Naive thymus-derived CD4-positive, alpha-beta T cell (primary cell): ENCODE data around the gene SMIM31. TPM values are rescaled to one million over a fixed set of nuclear protein-coding genes. Genes with fewer than 3 reads are reported as not detected.
A peak's percentile ranks its signal among the peaks of the same experiment; 100 is the strongest.

Experiments
- ATAC-seq: fragments of 150-1000 bp; cut with Tn5 transposase; 2 replicates; pipeline ENCODE4 v1.10.0; 2021; ENCODE audit warnings: mild to moderate bottlenecking, moderate library complexity
- CTCF ChIA-PET: fragments of 350-600 bp; sonication (Branson Sonifier 250); formaldehyde crosslinking; loops from one replicate; lab custom pipeline; 2021; ENCODE audit warnings: antibody characterized with exemption; lab: Charles Lee
- POLR2A ChIA-PET: fragments of 350-600 bp; sonication (Branson Sonifier 250); formaldehyde crosslinking; loops from one replicate; lab custom pipeline; 2021; ENCODE audit warnings: antibody characterized with exemption, inconsistent platforms; lab: Charles Lee
- DNase-seq, 9 donors: peaks; one replicate each; pipeline versions ENCODE4 v3.0.0 to v3.0.0-alpha.2; 2020 to 2022; ENCODE audit warnings: mixed read lengths in 1 of 9
- H3K27ac ChIP-seq: one replicate; pipeline ENCODE4 v1.7.0; 2013; ENCODE audit warnings: mild to moderate bottlenecking, low read depth, low read length, moderate library complexity
- H3K27me3 ChIP-seq, 2 donors: one replicate each; pipeline ENCODE4 v1.7.0; 2013; ENCODE audit warnings: low read length in 2 of 2, mild to moderate bottlenecking in 2 of 2, moderate library complexity in 2 of 2; ENCODE audit not compliant: control insufficient read depth in 2 of 2, insufficient read depth in 2 of 2
- H3K36me3 ChIP-seq, 3 experiments: 1 replicate in 2 of 3; 2 replicates in 1 of 3; pipeline ENCODE4 v1.7.0; 2013; ENCODE audit warnings: low read length in 3 of 3, mild to moderate bottlenecking in 3 of 3, moderate library complexity in 1 of 3; ENCODE audit not compliant: insufficient read depth in 3 of 3, control insufficient read depth in 2 of 3
- H3K4me1 ChIP-seq, 2 donors: one replicate each; pipeline ENCODE4 v1.7.0; 2013; ENCODE audit warnings: low read length in 2 of 2, mild to moderate bottlenecking in 2 of 2, moderate library complexity in 1 of 2; ENCODE audit not compliant: control insufficient read depth in 2 of 2, insufficient read depth in 2 of 2
- H3K4me3 ChIP-seq: 2 replicates; pipeline ENCODE4 v1.7.0; 2013; ENCODE audit warnings: mild to moderate bottlenecking, low read length
- H3K9me3 ChIP-seq, 3 experiments: 1 replicate in 2 of 3; 2 replicates in 1 of 3; pipeline ENCODE4 v1.7.0; 2013; ENCODE audit warnings: low read length in 3 of 3; ENCODE audit not compliant: control insufficient read depth in 2 of 3
- H3K27ac Mint-ChIP-seq, 9 donors: one replicate each; pipeline ENCODE4 v1.8.0; 2020 to 2022; ENCODE audit warnings: mixed read lengths in 9 of 9, mild to moderate bottlenecking in 8 of 9, moderate library complexity in 5 of 9, inconsistent platforms in 2 of 9
- H3K27me3 Mint-ChIP-seq, 5 donors: one replicate each; pipeline ENCODE4 v1.8.0; 2021 to 2022; ENCODE audit warnings: mixed read lengths in 5 of 5, mild to moderate bottlenecking in 1 of 5
- H3K36me3 Mint-ChIP-seq, 5 donors: one replicate each; pipeline ENCODE4 v1.8.0; 2020 to 2022; ENCODE audit warnings: mixed read lengths in 5 of 5, mild to moderate bottlenecking in 3 of 5, inconsistent platforms in 1 of 5
- H3K4me1 Mint-ChIP-seq, 7 donors: one replicate each; pipeline ENCODE4 v1.8.0; 2020 to 2022; ENCODE audit warnings: mixed read lengths in 7 of 7, mild to moderate bottlenecking in 3 of 7, inconsistent platforms in 1 of 7
- H3K4me3 Mint-ChIP-seq, 10 donors: one replicate each; pipeline ENCODE4 v1.8.0; 2020 to 2022; ENCODE audit warnings: mild to moderate bottlenecking in 10 of 10, mixed read lengths in 10 of 10, moderate library complexity in 6 of 10, inconsistent platforms in 2 of 10
- H3K9me3 Mint-ChIP-seq, 11 donors: one replicate each; pipeline ENCODE4 v1.8.0; 2020 to 2022; ENCODE audit warnings: mixed read lengths in 11 of 11, mild to moderate bottlenecking in 4 of 11, inconsistent platforms in 1 of 11, moderate library complexity in 1 of 11
- intact Hi-C, 2 donors: fragments of 100-400 bp; cut with micrococcal nuclease; formaldehyde crosslinking; loops; one replicate each; pipeline ENCODE4 v1.15.1; 2023
- polyA plus RNA-seq, 2 donors: library from polyadenylated mRNA; unstranded; fragments of 300-500 nt; fragmentation: Illumina TruSeq; gene quantifications; one replicate each; pipeline ENCODE4 v1.2.3, GENCODE V29; 2021
- total RNA-seq, 6 experiments: library from RNA in 5 of 6; stranded (reverse) in 5 of 6; gene quantifications; 1 replicate in 5 of 6; 2 replicates in 1 of 6; pipeline ENCODE4 v1.2.3 and lab custom pipeline; 2021 to 2026

Gene SMIM31
- total and polyA plus RNA-seq, 7 experiments from 2014 or later = not detected

- H3K27me3 Mint-ChIP-seq = peaks cover 10 to 16% (median 15%) of the 10 kb centered on the region in 5 donors
- H3K9me3 ChIP-seq = no peaks in the 10 kb centered on the region
- intact Hi-C loops = loop anchor here (1.0 to 10.0 kb wide), 9 partner anchors 31 to 1250 kb away; no protein-coding TSS in a partner anchor
Observed at GRCh38 chr4:164731827-164732474, 22.0 kb upstream of the SMIM31 start.

GRCh38 chr4:164734484-164734883 lies 19.4 kb upstream of the SMIM31 start:
- Mint-ChIP-seq H3K27me3 (peaks cover 4 to 19% (median 12%) of the 10 kb centered on the region in 5 donors), H3K4me3 (no peak overlapping the region), H3K27ac (no peak overlapping the region), H3K36me3 (no peaks in the 10 kb centered on the region), H3K4me1 (peaks cover 0 to 4% (median 0%) of the 10 kb centered on the region in 7 donors), H3K9me3 (peaks cover 0 to 3% (median 0%) of the 10 kb centered on the region in 11 donors)
- H3K4me3 ChIP-seq = no peak overlapping the region
- no peaks in the 10 kb centered on the region for H3K4me1 ChIP-seq
- no peaks in the 10 kb centered on the region for H3K9me3 ChIP-seq
- H3K36me3 ChIP-seq = no peaks in the 10 kb centered on the region
- H3K27me3 ChIP-seq = no peaks in the 10 kb centered on the region
- ATAC-seq (no peak), DNase-seq (no peak)
- intact Hi-C loops = loop anchor here (5.0 to 10.0 kb wide), 4 partner anchors 363 to 1252 kb away; no protein-coding TSS in a partner anchor
- H3K27ac ChIP-seq = no peak overlapping the region
- ChIA-PET POLR2A (no interaction called here), CTCF (interaction anchor here (5.7 kb wide), 1 partner anchor 1183 kb away, joined by 66 read pairs; no protein-coding TSS in a partner anchor)

More at GRCh38 chr4:164731827-164732474, 22.0 kb upstream of the SMIM31 start:
- Mint-ChIP-seq H3K36me3 (no peaks in the 10 kb centered on the region), H3K27ac (no peak overlapping the region), H3K4me1 (peaks cover 0 to 4% (median 0%) of the 10 kb centered on the region in 7 donors), H3K4me3 (no peak overlapping the region), H3K9me3 (no peaks in the 10 kb centered on the region)
- CTCF ChIA-PET = interaction anchor here (0.6 to 5.7 kb wide), 5 partner anchors 10 to 1515 kb away, joined by 3 to 66 read pairs (median 4); no protein-coding TSS in a partner anchor
- POLR2A ChIA-PET = no interaction called here
- H3K36me3 ChIP-seq = no peaks in the 10 kb centered on the region
- no peak overlapping the region for H3K27ac ChIP-seq
- no peaks in the 10 kb centered on the region for H3K27me3 ChIP-seq
- peak; percentile 58 for ATAC-seq
- peak; percentile 10 to 46 (median 39) for DNase-seq
- H3K4me3 ChIP-seq = no peak overlapping the region
- no peaks in the 10 kb centered on the region for H3K4me1 ChIP-seq

DNA sequence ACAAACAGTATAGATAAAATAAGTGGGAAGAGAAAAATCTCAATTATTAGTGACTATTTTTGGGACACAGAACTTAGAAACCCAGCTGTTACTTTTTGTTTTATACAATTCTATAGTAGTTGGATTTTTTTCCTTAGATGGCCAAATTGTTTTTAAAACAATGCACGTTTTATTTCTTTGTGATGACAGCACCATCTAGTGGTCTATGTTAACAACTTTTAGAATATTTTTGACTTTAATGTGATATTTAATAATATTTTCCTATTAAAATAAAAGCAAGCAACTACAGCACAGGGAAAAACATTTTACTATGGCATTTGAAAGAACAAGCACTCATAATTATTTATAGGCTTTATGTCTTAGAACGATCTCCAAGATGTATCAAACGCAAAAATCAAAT lies 5.6 kb upstream of the SMIM31 start:
- Mint-ChIP-seq H3K4me3 (no peak overlapping the region), H3K36me3 (no peaks in the 10 kb centered on the region), H3K9me3 (peaks cover 0 to 19% (median 6%) of the 10 kb centered on the region in 11 donors), H3K27ac (no peak overlapping the region), H3K4me1 (no peaks in the 10 kb centered on the region), H3K27me3 (peaks cover 0 to 23% (median 9%) of the 10 kb centered on the region in 5 donors)
- DNase-seq (peak in 1 of 9 donors; percentile 8), ATAC-seq (no peak)
- H3K27me3 ChIP-seq = no peaks in the 10 kb centered on the region
- H3K36me3 ChIP-seq = no peaks in the 10 kb centered on the region
- no peak overlapping the region for H3K4me3 ChIP-seq
- no peak overlapping the region for H3K27ac ChIP-seq
- H3K4me1 ChIP-seq = no peaks in the 10 kb centered on the region
- H3K9me3 ChIP-seq = no peaks in the 10 kb centered on the region
- POLR2A ChIA-PET = no interaction called here
- intact Hi-C loops = loop anchor here (1.0 to 5.0 kb wide), 5 partner anchors 996 to 1264 kb away; no protein-coding TSS in a partner anchor
- CTCF ChIA-PET = no interaction called here

- Mint-ChIP-seq H3K27me3 (peaks cover 0 to 20% (median 16%) of the 10 kb centered on the region in 5 donors), H3K36me3 (no peaks in the 10 kb centered on the region), H3K4me3 (no peak overlapping the region), H3K27ac (no peak overlapping the region), H3K4me1 (no peaks in the 10 kb centered on the region), H3K9me3 (peaks cover 0 to 19% (median 6%) of the 10 kb centered on the region in 11 donors)
- no peak overlapping the region for H3K27ac ChIP-seq
- CTCF ChIA-PET = no interaction called here
- H3K9me3 ChIP-seq = no peaks in the 10 kb centered on the region
- H3K36me3 ChIP-seq = no peaks in the 10 kb centered on the region
- no peak for ATAC-seq
- H3K4me3 ChIP-seq = no peak overlapping the region
- DNase-seq = no peak
- H3K27me3 ChIP-seq = no peaks in the 10 kb centered on the region
- POLR2A ChIA-PET = no interaction called here
- intact Hi-C loops = no loop called here
- no peaks in the 10 kb centered on the region for H3K4me1 ChIP-seq
Observed at GRCh38 chr4:164755432-164755831, 1.5 kb downstream of the SMIM31 start.

DNA sequence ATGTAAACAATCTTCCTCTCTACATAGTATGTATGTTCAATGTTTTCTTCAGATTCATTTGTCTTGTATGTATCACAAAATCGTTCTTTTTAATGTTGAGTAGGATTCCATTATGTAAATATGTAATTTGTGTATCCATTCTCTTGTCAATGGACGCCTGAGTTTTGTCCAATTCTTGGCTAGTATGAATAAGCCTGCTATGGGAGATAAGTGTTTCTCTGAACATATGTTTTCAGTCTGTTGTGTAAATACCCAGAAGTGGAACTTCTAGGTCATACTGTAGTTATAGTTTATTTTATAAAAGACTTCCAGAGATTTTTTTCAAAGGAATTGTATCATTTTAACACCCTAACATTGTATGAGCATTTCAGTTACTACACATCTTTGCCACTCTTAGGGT lies 2.8 kb downstream of the SMIM31 start:
- Mint-ChIP-seq H3K27ac (no peak overlapping the region), H3K9me3 (peaks cover 0 to 17% (median 6%) of the 10 kb centered on the region in 11 donors), H3K4me3 (no peak overlapping the region), H3K27me3 (peaks cover 0 to 30% (median 12%) of the 10 kb centered on the region in 5 donors), H3K4me1 (no peaks in the 10 kb centered on the region), H3K36me3 (no peaks in the 10 kb centered on the region)
- POLR2A ChIA-PET = no interaction called here
- no peak overlapping the region for H3K4me3 ChIP-seq
- H3K36me3 ChIP-seq = no peaks in the 10 kb centered on the region
- H3K27me3 ChIP-seq = no peaks in the 10 kb centered on the region
- intact Hi-C loops = no loop called here
- H3K9me3 ChIP-seq = no peaks in the 10 kb centered on the region
- DNase-seq = no peak
- no peak overlapping the region for H3K27ac ChIP-seq
- CTCF ChIA-PET = no interaction called here
- no peaks in the 10 kb centered on the region for H3K4me1 ChIP-seq
- no peak for ATAC-seq

DNA sequence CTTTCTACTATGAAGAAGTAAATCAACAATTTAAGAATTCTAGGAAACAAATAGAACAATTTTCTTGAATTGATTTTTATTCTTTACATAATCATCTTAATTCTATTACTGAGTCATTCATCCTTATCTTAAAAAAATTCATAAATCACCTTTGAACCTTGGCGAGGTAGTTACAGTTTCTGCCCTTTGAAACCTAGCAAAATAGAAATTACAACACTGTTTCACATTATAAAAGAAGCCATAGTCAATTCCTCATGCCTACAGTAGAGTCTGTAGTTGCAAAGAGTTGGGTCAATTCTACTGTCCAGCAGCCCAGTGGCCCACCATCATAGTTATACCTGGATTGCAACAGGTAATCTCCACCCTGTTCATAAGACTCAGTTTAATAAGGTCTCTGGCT lies 7.3 kb downstream of the SMIM31 start:
- Mint-ChIP-seq H3K27me3 (peaks cover 0 to 41% (median 23%) of the 10 kb centered on the region in 5 donors), H3K9me3 (no peaks in the 10 kb centered on the region), H3K4me3 (no peak overlapping the region), H3K4me1 (no peaks in the 10 kb centered on the region), H3K27ac (no peak overlapping the region), H3K36me3 (no peaks in the 10 kb centered on the region)
- ATAC-seq (no peak), DNase-seq (no peak)
- ChIA-PET CTCF (no interaction called here), POLR2A (no interaction called here)
- Histone ChIP-seq H3K36me3 (no peaks in the 10 kb centered on the region), H3K27ac (no peak overlapping the region), H3K27me3 (no peaks in the 10 kb centered on the region), H3K9me3 (no peaks in the 10 kb centered on the region), H3K4me1 (no peaks in the 10 kb centered on the region), H3K4me3 (no peak overlapping the region)
- intact Hi-C loops = no loop called here
